ENCODE measurements around the gene ENPP3. TPM values are rescaled to one million over a fixed set of nuclear protein-coding genes. Genes with fewer than 3 reads are reported as not detected.

Gene ENPP3
- total and polyA plus RNA-seq, 2 of the 13 experiments (the other 11 are each of a cell fraction or from before 2014, with no cell fraction given): 40.0 to 75.4 TPM

DNA sequence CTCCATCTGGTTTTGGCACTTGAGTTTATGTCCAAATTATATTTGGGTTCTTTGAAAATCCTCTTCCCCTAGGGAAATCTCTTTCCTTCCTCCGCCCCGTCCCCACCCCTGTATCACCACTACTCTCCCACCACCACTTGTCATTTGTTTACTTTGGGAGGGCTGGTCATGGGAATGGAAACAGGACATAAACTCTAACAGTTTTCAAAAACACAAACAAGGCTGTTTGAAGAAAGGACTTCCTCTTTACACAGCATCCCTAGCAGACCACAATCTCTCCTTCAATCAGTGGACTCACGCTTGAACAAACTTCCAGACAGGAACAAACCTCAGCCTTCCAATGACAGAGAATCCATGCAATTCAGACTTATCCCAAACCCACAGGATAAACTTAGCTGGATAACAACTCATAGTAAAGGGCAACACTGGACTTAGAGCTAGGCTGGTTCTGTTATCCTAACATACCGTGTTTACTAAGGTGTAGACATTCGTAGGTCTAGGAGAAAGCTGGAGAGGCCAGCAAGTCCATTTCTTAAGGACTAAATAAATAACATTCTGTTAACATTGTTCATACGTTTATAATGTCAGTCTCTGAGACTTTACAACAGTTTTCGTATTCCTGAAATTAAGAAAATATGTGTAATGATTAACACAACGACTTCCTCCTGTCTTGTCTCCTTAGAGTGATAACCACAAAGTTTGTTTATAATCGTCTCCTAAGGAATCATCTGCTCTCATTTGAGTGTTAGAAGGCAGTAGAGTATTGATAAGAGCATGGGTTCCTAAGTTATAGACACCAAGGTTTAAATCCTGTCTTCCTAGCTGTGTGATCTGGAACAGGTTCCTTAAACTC, 117.8 kb downstream of the ENPP3 start (continued):
- no peak for TF ChIP-seq ZBTB39 (CRISPR knock-in tag; IDR thresholded peaks at IDR 0.05)
- TF ChIP-seq GFI1 (CRISPR knock-in tag; IDR thresholded peaks at IDR 0.05; ENCODE audit: borderline replicate concordance): peak; percentile 100
- TF ChIP-seq ZNF362 (CRISPR knock-in tag; IDR thresholded peaks at IDR 0.05; ENCODE audit: borderline replicate concordance): peak; percentile 28; the same call in 1 of the 2 replicates
- peak; percentile 90 for TF ChIP-seq RERE (CRISPR knock-in tag; IDR thresholded peaks at IDR 0.05; ENCODE audit: low read depth)
- TF ChIP-seq KIAA2018 (CRISPR knock-in tag; IDR thresholded peaks at IDR 0.05; ENCODE audit: borderline replicate concordance): 0 out of 2 replicates have a peak, but pooled peaks have one; percentile 77
- 0 out of 2 replicates have a peak, but pooled peaks have one; percentile 2 for TF ChIP-seq GLI4 (CRISPR knock-in tag; IDR thresholded peaks at IDR 0.05; ENCODE audit: borderline replicate concordance)
- peak; percentile 63; the same call in 1 of the 2 replicates for TF ChIP-seq ZNF510 (CRISPR knock-in tag; IDR thresholded peaks at IDR 0.05; ENCODE audit: low read depth)
- no peak for TF ChIP-seq ZFP36L1 (CRISPR knock-in tag; IDR thresholded peaks at IDR 0.05)
- 0 out of 2 replicates have a peak, but pooled peaks have one; percentile 75 for TF ChIP-seq ELF4 (CRISPR knock-in tag; IDR thresholded peaks at IDR 0.05; ENCODE audit: borderline replicate concordance)
